Embryonic facial prominence (tissue), 1 donor: ENCODE data around the gene NPDC1.

Experiments used
- DNase-seq: peaks from one replicate; pipeline ENCODE4 v3.0.0-alpha.2; 2016; ENCODE audit errors: extremely low spot score

The NPDC1 gene

DNA sequence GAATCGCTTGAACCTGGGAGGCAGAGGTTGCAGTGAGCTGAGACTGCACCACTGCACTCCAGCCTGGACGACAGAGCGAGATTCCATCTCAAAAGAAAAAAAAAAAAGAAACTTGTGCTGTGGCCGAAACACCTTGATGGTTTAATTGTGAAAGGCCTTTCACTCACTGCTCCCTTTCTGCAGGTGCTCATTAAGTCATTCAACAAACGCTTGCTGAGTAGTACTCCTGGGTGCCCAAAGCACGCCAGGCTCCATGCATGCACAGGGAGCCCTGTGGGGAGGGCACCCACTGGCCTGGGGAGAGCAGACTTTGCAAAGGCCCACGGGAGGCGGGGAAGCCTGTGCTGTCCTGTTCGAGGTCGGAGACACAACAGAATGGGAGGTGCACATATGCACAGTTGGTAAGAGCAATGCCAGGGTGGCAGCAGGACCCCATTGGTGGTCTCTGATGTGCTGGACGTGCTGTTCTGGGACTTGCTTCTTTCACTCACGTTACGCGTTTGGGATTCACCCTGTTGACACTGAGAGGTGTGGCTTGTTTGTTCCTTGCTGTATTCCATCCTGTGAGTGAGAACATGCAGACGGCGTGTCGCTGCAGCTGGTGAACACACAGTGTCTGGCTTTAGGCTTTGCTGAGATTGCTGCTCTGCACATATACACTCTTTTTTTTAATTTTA lies 10.9 kb upstream of the NPDC1 start:
- DNase-seq, result no peak

DNA sequence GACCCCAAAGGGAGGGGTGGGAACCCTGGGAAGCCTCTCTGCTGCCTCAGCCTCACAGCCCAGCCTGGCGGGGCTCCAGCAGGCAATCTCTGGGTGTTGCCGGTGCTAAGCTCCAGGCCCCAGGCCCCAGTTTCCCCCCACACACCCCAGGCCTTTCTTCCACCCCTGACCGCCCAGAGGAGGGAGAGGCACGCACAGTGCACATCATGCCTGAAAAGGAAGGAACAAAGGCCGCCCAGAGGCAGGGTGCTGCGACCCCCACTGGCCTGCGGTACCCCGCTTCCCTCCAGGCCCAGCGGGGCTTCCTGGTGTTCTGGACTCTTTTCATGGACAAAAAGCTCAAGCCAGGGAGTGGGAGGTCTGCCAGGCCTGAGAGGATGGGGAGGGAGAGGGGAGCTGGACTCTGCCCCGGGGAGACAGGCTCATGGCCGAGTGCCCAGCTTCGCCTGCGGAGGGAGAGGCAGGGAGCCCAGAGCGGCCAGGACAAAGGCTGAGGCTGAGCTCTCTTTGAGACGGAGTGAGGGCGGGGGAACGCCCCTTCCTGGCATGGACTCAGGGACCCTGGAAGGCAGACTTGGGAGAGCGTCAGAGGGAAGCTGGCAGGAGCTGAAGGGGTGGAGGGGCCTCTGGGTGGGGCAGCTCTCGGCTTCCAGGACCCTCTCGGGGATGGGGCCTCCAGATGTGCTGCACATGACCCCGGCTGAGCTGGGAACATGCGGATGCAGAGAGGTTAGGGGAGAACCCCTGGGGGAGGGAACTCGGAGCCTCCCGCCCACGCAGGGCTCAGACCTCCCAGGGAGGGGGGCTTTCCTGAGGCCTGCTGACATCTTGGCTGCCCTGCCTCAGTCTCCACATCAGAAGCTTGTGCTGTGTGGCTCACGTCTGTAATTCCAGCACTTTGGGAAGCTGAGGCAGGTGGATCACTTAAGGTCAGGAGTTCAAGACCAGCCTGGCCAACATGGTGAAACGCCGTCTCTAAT lies 9.7 kb upstream of the NPDC1 start:
- peak; percentile 64 for DNase-seq

DNA sequence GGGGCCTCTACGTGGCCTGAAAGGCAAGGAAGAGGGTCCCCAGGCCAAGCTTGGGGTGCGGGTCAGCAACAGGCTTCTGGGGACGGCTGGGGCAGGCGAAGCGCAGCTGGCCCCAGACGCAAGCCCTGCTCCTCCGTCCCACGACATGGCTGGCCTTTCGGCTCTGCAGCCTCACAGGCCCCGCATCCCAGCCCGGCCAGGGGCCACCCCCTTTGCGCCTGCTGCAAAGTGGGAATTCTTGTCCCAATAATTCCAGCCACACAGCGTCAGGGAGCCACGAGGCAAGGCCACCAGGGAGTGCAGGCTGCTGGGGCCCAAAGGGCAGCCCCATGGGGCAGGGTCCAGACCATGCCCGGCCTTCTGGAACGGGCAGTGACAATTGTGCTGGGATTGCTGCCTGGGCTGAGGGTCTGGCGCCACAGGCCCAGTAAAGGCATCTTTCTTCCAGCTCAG lies 9.0 kb upstream of the NPDC1 start:
- no peak for DNase-seq

- DNase-seq, result no peak
Observed at GRCh38 chr9:137053944-137054931, 8.3 kb upstream of the NPDC1 start, which contains the start of gene ENTPD2. Gene ENTPD2, minus strand, starts transcription at chr9:137054061. Its CDS starts 64 bp downstream, at chr9:137053997.

DNA sequence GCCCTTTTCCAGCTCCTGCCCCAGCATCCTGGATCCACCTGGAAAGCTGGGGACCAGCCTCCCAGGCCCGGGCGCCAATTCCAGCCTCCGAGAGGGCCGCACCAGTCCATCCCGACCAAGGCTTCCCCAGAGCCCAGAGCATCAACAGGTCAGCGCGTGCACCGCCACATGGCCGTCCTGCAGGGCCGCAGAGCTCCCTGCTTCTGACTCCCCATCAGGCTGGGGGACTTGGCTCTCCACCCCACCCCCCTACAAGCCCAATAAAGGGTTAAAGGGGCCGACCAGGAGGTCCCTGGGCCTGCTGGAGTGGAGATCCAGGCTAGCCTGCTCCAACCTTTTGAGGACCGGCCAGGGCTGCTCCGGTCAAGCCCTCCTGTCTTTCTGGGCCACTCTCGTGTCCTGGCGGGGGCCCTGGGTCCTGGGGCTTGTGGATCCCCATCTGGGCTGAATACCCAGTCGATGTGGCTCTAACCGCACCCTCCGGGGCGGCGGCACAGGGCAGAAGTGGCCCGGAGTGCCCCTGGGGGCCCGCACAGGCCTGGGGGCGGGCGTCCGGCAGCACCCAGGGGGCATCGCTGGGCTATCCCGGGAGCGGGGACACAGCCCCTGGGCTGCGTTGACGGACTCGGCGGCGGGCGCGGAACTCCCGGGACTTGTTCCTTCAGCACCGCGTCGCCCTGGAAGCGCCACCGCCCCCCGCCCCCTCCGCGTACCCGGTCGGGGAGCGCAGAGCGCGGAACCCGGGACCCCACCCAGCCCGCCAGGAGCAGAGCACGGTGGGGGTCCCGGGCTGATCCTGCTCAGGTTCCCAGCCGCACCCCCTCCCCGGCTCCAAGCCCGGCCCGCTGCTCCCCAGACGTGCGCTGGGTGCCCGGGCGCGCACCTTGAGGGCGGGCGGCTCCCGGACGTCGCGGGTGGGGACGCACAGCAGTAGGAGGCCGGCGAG lies 7.3 kb upstream of the NPDC1 start:
- no peak for DNase-seq

DNA sequence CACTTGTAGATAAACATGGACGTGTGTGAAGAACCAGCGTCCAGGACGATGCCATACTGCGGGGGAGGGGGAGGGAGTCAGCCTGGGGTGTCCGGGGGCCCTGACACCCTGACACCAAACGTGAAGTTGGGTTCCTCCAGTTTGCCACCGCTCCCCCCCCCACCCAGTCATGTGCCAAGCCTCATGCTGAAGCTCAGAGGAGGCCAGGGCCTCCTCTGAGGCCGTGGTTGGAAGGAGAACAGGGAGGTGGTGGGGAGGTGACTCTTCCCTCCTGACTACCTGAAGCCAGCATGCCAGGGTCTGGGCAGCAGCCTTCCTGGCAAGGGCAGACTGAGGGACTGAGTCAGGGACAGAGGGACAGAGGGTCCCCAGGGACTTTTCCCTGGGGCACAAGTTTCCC lies 6.3 kb upstream of the NPDC1 start:
- no peak for DNase-seq

DNA sequence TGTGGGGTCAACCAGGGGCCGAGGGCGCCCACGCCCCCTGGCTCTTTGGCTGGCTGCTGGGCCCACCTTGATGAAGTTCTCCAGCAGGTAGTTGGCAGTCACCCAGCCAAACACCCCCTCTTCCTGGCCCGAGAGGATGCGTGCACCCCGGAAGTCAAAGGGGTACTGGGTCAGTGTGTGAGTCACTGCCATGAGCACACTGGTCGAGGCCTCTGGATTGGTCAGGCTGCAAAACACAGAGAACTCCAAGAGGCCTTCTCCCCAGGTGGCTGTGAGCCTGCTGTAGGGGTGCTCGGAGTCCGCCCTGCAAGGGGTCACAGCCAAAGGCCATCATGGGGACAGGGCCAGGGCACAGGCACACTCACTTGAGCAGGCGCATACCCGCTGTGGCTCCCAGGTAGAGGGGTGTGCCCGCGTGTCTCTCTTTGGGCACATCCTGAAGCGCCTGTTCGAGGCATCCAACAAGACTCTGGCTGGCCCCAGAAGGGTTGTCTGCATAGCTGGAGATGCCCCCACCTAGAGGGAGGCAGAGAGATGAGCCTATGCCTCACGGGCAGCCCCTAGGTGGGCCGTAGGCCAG lies 5.3 kb upstream of the NPDC1 start:
- DNase-seq, result no peak

- DNase-seq, result no peak
Observed at GRCh38 chr9:137050570-137050969, 4.6 kb upstream of the NPDC1 start.

- no peak for DNase-seq
Observed at GRCh38 chr9:137049544-137050449, 3.8 kb upstream of the NPDC1 start.

GRCh38 chr9:137048655-137049543 lies 2.9 kb upstream of the NPDC1 start:
- no peak for DNase-seq

DNA sequence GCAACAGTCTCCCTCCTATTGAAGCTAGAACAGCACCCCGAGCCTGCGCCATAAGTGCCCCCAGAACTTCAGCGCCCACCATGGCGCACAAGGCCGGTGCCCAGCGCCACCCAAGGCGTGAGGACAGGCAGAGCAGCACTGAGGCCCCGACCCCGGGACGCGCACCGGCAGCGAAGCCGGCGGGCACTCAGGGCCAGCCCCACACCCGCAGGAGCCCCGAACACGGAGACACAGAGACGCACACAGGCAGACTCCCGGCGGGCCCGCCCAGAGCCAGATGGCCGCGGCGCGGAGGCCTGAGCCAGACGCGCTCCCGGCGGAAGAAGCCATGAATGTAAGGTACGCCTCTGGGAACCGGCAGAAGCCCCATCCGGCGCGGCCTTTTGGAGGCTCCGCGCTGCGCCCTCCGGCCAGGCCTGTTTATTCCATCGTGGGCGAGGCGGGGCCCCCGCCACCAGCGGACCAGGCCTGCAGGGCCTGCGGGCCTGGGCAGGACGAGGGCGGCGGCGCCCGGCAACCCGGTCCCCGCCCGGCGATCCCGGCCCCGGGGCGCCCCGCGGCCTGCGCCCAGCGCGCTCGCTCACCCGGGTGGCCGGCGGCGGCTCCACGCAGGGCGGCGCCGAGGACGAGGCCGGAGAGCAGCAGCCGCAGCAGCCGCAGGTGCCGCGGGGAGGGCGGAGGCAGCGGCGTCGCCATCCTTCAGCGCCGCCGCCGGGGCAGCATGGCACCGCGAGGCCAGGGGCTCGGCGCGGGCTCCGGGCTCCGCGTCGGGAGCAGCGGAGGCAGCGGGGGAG lies 486 bp downstream of the NPDC1 start:
- DNase-seq, result no peak

DNA sequence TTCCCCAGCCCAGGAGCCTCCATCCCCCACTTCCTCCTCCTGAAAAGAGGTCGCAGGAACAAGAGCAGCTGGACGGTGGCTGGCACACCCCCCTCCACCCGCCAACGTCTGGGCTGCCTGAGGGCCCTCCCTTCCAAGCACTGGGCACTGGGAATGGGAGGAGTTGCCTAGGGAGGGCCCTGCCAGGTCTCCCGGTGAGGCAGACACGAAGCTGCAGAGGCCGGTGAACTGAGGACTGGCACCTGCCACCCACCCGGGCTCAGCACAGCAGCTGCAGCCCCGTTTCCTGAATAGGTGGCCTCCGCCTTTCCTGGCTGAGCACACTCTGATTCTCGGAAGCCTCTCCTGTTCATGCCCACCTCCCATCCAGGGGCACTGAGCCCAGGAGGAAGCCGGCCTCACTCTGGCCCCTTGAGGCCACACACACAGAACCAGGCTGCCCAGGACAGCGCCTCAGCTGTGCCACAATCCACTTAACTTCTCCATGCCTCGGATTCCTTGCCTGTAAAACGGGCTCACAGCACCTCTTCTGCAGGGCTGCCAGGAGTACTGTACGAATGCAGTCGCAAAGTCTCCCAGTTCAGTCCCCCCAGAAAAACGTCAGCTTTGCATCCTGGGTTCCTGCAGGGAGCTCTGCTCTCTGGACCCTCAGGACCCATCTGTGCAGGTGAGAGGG lies 1.3 kb downstream of the NPDC1 start:
- DNase-seq, result no peak

DNA sequence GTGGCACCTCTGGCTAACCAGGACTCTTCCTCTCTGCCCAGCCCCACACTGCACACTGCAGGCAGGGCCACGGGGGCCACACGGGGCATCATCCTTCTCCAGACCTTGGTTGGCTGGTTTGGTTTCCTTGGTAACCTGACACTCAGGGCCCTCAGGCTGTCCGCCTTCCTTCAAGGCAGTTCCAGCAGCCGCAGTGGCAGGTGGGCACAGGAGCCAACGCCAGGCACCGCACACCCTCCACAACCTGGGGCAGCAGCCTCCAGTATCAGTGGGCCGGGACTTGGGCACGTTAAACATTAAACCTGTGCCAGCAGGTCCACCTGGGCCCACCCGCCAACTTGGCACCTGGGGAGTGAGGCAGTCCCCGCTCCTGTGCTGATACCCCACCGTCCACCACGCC lies 1.9 kb downstream of the NPDC1 start:
- DNase-seq, result no peak

DNA sequence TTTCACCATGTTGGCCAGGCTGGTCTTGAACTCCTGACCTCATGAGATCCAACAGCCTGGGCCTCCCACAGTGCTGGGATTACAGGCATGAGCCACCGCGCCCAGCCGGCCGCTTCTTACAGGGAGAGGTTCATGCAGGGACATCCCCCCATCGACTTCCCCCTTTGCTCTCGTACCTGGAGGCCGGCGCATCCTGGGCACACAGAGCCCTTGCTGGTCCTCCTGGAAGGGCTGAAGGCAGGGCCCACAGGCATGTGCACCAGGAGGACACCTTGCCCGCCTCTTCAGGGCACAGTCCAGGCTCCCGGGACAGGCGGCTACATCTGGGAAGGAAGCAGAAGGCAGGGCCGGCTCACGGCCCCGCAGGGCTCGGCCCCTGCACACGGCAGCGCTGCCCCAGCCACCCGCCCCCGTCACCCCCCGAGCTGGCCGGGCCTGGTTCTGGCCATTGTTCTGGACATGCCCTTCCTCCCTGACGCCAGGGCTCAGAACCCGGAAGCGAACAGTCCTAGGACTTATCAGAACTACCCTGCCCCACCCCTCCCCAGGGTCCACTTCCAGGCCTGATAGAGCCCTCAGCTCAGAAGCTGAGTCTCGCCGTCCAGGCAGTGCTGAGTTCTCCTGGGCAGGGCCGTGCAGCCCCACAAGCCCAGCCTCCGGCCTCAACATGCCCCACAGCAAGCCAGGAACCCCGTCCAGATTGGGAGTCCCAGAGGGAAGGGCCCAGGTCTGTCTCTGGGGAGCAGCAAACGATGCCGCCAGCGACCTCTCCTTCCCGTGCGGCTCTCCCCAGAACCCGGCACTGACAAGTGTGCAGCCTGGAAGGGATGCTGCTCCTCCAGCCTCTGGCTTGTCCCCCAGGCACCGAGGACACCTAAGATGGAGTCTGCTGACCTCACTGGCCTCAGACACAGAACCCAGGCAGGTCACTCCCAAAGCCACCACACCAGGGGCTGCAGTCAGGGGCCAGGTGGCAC lies 2.9 kb downstream of the NPDC1 start:
- DNase-seq, result no peak

DNA sequence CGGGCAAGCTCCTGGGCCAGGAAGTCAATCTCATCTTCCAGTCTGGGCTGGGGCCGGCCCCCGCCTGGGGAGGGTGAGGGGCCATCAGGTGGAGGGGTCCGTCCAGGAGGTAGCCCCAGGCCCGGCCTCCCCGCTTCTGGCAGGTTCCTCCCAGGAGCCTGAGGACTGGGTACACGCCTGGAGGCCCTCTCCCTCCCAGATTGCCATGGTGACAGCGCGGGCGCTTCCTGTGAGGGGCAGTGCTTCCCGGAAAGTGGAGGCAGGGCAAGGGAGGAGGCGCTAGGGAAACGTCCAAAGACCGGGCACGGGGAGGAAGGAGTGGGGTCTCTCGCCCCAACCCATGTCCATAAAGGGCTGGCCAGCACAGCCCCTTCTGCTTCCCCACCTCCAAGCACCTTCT lies 4.9 kb downstream of the NPDC1 start:
- DNase-seq, result no peak
